Upper lobe of left lung (tissue), 4 donors: Measurements from ENCODE around the gene PLAAT3.

Experiments used
- CTCF ChIP-seq, 6 experiments: fragments of 450-650 bp in 4 of 6; fragments of 200-600 bp in 2 of 6; sonication (generic) in 2 of 6; IDR thresholded peaks; one replicate each; pipeline ENCODE4 v1.5.1; 2016 to 2019; ENCODE audit warnings: antibody characterized with exemption in 6 of 6
- EP300 ChIP-seq, 4 donors: sonication (generic); formaldehyde crosslinking; IDR thresholded peaks; one replicate each; pipeline ENCODE4 v1.5.1; 2017; ENCODE audit warnings: antibody characterized with exemption in 4 of 4, control low read depth in 2 of 4
- POLR2A ChIP-seq, 4 donors: fragments of 450-650 bp; IDR thresholded peaks; one replicate each; pipeline ENCODE4 v1.5.1; 2016 to 2017; ENCODE audit warnings: antibody characterized with exemption in 4 of 4, mild to moderate bottlenecking in 2 of 4
- POLR2AphosphoS5 ChIP-seq, 2 donors: sonication (generic); formaldehyde crosslinking; IDR thresholded peaks; one replicate each; pipeline ENCODE4 v1.5.1; 2017; ENCODE audit warnings: antibody characterized with exemption in 2 of 2

- TF ChIP-seq CTCF (IDR thresholded peaks at IDR 0.05) (peak in 3 of 6 experiments; percentile 31 to 43 (median 39)), POLR2AphosphoS5 (IDR thresholded peaks at IDR 0.05) (no peak), POLR2A (IDR thresholded peaks at IDR 0.05) (no peak), EP300 (IDR thresholded peaks at IDR 0.05) (no peak)
Observed at GRCh38 chr11:63639199-63639832, 25.1 kb upstream of the PLAAT3 start.
